Measurements from ENCODE around the gene RBKS.

The RBKS gene

GRCh38 chr2:27779417-27780055 is 110.7 kb downstream of the RBKS start:
- no peak for TF ChIP-seq EZH2phosphoT487 (IDR thresholded peaks at IDR 0.05; ENCODE audit: low read depth)
- TF ChIP-seq CTCF (IDR thresholded peaks at IDR 0.05; ENCODE audit: low read depth, low read length) = no peak
- no peak overlapping the region for H3K9ac ChIP-seq (ENCODE audit: low read length)
- peaks cover 5% of the 10 kb centered on the region for H3K36me3 ChIP-seq (replicated peaks; ENCODE audit: low read depth, low read length)
- no peaks in the 10 kb centered on the region for H3K4me1 ChIP-seq (ENCODE audit: low read length)
- H3K27ac ChIP-seq (ENCODE audit: low read length) = no peak overlapping the region
- H4K20me1 ChIP-seq (ENCODE audit: insufficient read depth, low read length) = no peaks in the 10 kb centered on the region; the same call in 1 of the 2 replicates
- H3K9me3 ChIP-seq (ENCODE audit: insufficient read depth, low read length) = no peaks in the 10 kb centered on the region
- H3K79me2 ChIP-seq (ENCODE audit: low read length) = peaks cover 29% of the 10 kb centered on the region
- no peak overlapping the region for H3K4me2 ChIP-seq (ENCODE audit: low read length)
- no peaks in the 10 kb centered on the region for H3K27me3 ChIP-seq (ENCODE audit: low read depth, low read length)
- H2AFZ ChIP-seq (ENCODE audit: low read depth, low read length) = no peak overlapping the region
- no peak overlapping the region for H3K4me3 ChIP-seq (ENCODE audit: low read length)

- Histone ChIP-seq H2AFZ (ENCODE audit: low read depth, low read length) (no peak overlapping the region), H3K9ac (ENCODE audit: low read length) (no peak overlapping the region), H3K4me3 (ENCODE audit: low read length) (no peak overlapping the region), H3K4me1 (ENCODE audit: low read length) (peaks cover 11% of the 10 kb centered on the region), H3K27me3 (ENCODE audit: low read depth, low read length) (no peaks in the 10 kb centered on the region), H3K79me2 (ENCODE audit: low read length) (peaks cover 57% of the 10 kb centered on the region), H3K36me3 (replicated peaks; ENCODE audit: low read depth, low read length) (peaks cover 6% of the 10 kb centered on the region), H3K9me3 (ENCODE audit: insufficient read depth, low read length) (no peaks in the 10 kb centered on the region), H3K27ac (ENCODE audit: low read length) (no peak overlapping the region), H3K4me2 (ENCODE audit: low read length) (no peak overlapping the region), H4K20me1 (ENCODE audit: insufficient read depth, low read length) (peaks cover 4% of the 10 kb centered on the region; the same call in 1 of the 2 replicates)
- no peak for TF ChIP-seq EZH2phosphoT487 (IDR thresholded peaks at IDR 0.05; ENCODE audit: low read depth)
- TF ChIP-seq CTCF (IDR thresholded peaks at IDR 0.05; ENCODE audit: low read depth, low read length) = no peak
Measured at GRCh38 chr2:27776696-27777095, 113.5 kb downstream of the RBKS start.

DNA sequence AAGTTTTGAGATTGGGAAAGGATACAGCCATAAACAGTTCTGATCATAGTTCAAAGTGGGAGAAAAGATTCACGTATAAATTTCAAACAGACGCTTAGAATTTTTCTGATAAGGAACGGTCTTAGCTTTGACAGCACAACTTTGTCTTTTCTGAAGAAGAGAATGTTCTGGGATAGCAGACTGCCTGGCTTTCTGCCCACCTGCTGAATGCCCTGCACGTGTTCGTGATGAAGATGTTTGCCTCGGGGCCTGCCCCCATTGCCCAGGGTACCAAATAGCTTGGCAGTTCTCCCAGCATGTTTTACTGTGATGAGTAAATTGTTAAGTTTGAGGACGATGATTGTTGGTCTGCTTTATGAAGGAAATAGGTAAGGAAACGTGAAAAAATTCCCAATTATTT is 114.1 kb downstream of the RBKS start:
- TF ChIP-seq EZH2phosphoT487 (IDR thresholded peaks at IDR 0.05; ENCODE audit: low read depth) = no peak
- TF ChIP-seq CTCF (IDR thresholded peaks at IDR 0.05; ENCODE audit: low read depth, low read length) = no peak
- Histone ChIP-seq H3K4me2 (ENCODE audit: low read length) (no peak overlapping the region), H3K9me3 (ENCODE audit: insufficient read depth, low read length) (no peaks in the 10 kb centered on the region), H3K27me3 (ENCODE audit: low read depth, low read length) (no peaks in the 10 kb centered on the region), H3K36me3 (replicated peaks; ENCODE audit: low read depth, low read length) (peaks cover 6% of the 10 kb centered on the region), H3K27ac (ENCODE audit: low read length) (no peak overlapping the region), H3K79me2 (ENCODE audit: low read length) (peaks cover 58% of the 10 kb centered on the region), H2AFZ (ENCODE audit: low read depth, low read length) (no peak overlapping the region), H3K4me3 (ENCODE audit: low read length) (no peak overlapping the region), H3K9ac (ENCODE audit: low read length) (no peak overlapping the region), H4K20me1 (ENCODE audit: insufficient read depth, low read length) (peaks cover 4% of the 10 kb centered on the region; the same call in 1 of the 2 replicates), H3K4me1 (ENCODE audit: low read length) (peaks cover 12% of the 10 kb centered on the region)

DNA sequence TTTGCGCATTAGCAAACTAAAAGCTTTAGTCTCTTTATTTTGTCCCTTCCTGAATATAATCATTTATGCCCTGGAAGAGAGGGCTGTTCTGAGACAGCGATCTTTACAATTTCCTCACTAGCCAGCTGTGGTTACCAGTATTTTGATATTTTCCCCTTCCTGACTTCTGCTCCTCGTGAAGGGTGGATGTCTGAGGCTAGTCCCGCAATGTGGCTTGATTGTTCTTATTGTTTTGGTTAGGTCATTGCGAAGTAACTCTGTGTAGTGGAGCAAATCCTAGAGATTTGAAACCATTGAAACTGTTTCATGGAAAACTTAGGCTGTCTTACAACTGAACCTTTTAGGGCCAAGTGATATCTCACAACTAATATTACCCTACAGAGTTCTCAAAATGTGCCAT is 116.2 kb downstream of the RBKS start:
- peaks cover 16% of the 10 kb centered on the region for H3K4me1 ChIP-seq (ENCODE audit: low read length)
- TF ChIP-seq CTCF (IDR thresholded peaks at IDR 0.05; ENCODE audit: low read depth, low read length) = no peak
- no peak for TF ChIP-seq EZH2phosphoT487 (IDR thresholded peaks at IDR 0.05; ENCODE audit: low read depth)
- H3K4me3 ChIP-seq (ENCODE audit: low read length) = no peak overlapping the region

More for the DNA sequence above, 116.2 kb downstream of the RBKS start:
- Histone ChIP-seq H3K27ac (ENCODE audit: low read length) (no peak overlapping the region), H4K20me1 (ENCODE audit: insufficient read depth, low read length) (peaks cover 4% of the 10 kb centered on the region; the same call in 1 of the 2 replicates), H3K9ac (ENCODE audit: low read length) (no peak overlapping the region), H3K4me2 (ENCODE audit: low read length) (no peak overlapping the region), H3K36me3 (replicated peaks; ENCODE audit: low read depth, low read length) (peaks cover 6% of the 10 kb centered on the region), H3K9me3 (ENCODE audit: insufficient read depth, low read length) (no peaks in the 10 kb centered on the region), H3K27me3 (ENCODE audit: low read depth, low read length) (no peaks in the 10 kb centered on the region), H3K79me2 (ENCODE audit: low read length) (peaks cover 58% of the 10 kb centered on the region), H2AFZ (ENCODE audit: low read depth, low read length) (no peak overlapping the region)
